ENCODE measurements around the gene OR52I2.
A peak's percentile ranks its signal among the peaks of the same experiment; 100 is the strongest.

Gene OR52I2

GRCh38 chr11:4551346-4551979, 30.1 kb upstream of the OR52I2 start:
- H3K4me3 ChIP-seq (ENCODE audit: low read depth, low read length), result no peak overlapping the region
- TF ChIP-seq CTCF (IDR thresholded peaks at IDR 0.05; ENCODE audit: control insufficient read depth, extremely low read depth, insufficient read depth), result peak; percentile 37; the same call in 1 of the 2 replicates
- no peak for DNase-seq (ENCODE audit: low read depth)

GRCh38 chr11:4559527-4560440, 21.8 kb upstream of the OR52I2 start:
- TF ChIP-seq CTCF (IDR thresholded peaks at IDR 0.05; ENCODE audit: control insufficient read depth, extremely low read depth, insufficient read depth), result no peak
- no peak overlapping the region for H3K4me3 ChIP-seq (ENCODE audit: low read depth, low read length)
- no peak for DNase-seq (ENCODE audit: low read depth)

- no peak for TF ChIP-seq CTCF (IDR thresholded peaks at IDR 0.05; ENCODE audit: control insufficient read depth, extremely low read depth, insufficient read depth)
- peak; percentile 75 for DNase-seq (ENCODE audit: low read depth)
- no peak overlapping the region for H3K4me3 ChIP-seq (ENCODE audit: low read depth, low read length)
These were observed 21.1 kb upstream of the OR52I2 start for GRCh38 chr11:4560467-4560866.

DNA sequence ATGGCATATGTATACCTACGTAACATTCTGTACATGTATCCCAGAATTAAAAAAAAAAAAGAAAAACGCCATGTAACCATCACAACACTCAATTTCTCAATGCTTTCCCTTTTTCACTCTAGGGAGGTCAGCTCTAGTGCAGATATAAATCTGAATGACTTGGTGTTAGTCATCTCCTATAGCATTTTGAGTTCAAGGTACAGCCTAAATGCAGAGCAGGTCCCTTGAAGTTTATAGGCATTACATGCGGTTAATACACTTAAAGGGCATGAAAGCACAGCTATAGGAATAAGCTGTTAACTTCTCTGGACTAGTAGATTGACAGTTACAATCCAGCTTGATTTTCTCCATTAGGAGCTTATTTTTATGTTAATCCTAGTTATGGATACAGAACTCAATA, 16.2 kb upstream of the OR52I2 start:
- DNase-seq (ENCODE audit: low read depth), result no peak
- no peak for TF ChIP-seq CTCF (IDR thresholded peaks at IDR 0.05; ENCODE audit: control insufficient read depth, extremely low read depth, insufficient read depth)
- H3K4me3 ChIP-seq (ENCODE audit: low read depth, low read length), result no peak overlapping the region

DNA sequence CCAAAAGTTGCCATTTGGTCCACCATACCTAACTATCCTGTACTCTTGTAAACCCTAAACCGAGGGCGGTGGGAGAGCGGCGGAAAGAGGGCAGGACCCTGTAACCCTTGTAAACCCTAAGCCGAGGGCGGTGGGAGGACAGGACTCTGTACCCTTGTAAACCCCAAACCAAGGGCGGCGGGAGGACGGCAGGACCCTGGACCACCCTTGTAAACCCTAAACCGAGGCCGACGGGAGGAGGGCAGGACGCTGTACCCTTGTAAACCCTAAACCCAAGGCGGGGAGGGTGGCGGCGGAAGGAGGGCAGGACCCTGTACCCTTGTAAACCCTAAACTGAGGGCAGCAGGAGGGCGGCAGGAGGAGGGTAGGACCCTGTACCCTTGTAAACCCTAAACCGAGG, 12.5 kb upstream of the OR52I2 start:
- no peak overlapping the region for H3K4me3 ChIP-seq (ENCODE audit: low read depth, low read length)
- no peak for DNase-seq (ENCODE audit: low read depth)
- no peak for TF ChIP-seq CTCF (IDR thresholded peaks at IDR 0.05; ENCODE audit: control insufficient read depth, extremely low read depth, insufficient read depth)

DNA sequence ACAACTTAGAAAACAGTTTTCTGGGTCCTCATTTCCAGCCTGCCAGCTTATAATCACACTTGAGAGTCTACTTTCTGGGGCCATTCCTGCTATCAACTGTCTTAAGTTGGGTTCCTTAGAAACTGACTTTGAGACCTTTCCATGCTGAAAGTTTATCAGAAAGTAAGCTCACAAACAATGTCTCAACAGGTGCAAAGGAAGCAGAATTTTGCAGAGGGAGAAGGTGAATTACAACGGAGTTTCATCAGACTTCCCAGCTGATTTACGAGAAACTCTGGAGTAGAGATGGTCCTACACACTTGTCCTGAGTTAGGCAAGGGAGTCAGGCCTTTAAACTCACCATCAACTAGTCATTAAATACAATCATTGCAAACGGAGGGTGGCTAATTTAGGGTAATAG, 4.7 kb upstream of the OR52I2 start:
- H3K4me3 ChIP-seq (ENCODE audit: low read depth, low read length), result no peak overlapping the region
- DNase-seq (ENCODE audit: low read depth), result no peak
- TF ChIP-seq CTCF (IDR thresholded peaks at IDR 0.05; ENCODE audit: control insufficient read depth, extremely low read depth, insufficient read depth), result no peak
